HepG2 (cell line): ENCODE results near the gene C22orf42. TPM values are rescaled to one million over a fixed set of nuclear protein-coding genes. Genes with fewer than 3 reads are reported as not detected.

Experiments
- ATAC-seq: fragments of 200-7000 bp; cut with Tn5 transposase; 3 replicates; pipeline ENCODE4 v1.9.1; 2020; ENCODE audit warnings: mild to moderate bottlenecking, moderate library complexity
- BruUV-seq: library from RNA; stranded (reverse); fragments of 400-500 nt; replicated peaks from 2 replicates; lab custom pipeline; 2021; lab: Mats Ljungman, UMichigan
- CTCF ChIA-PET: fragments of 300-600 bp; formaldehyde crosslinking; extraction: SDS; loops from one replicate; lab custom pipeline; 2021; ENCODE audit warnings: low total read pairs, inconsistent platforms, low intra/inter-chr PET ratio; lab: Yijun Ruan, JAX
- POLR2A ChIA-PET: fragments of 350-600 bp; sonication (Branson Sonifier 250); formaldehyde crosslinking; loops from one replicate; lab custom pipeline; 2020; ENCODE audit warnings: antibody characterized with exemption, inconsistent platforms; lab: Yijun Ruan, JAX
- DNase-seq: peaks from one replicate; pipeline ENCODE4 v3.0.0-alpha.2; 2015; ENCODE audit warnings: low spot score
- FAIRE-seq: peaks from 3 replicates; lab custom pipeline; 2011; peaks lifted over from hg19 to GRCh38; lab: Jason Lieb, UNC
- H2AFZ ChIP-seq: one replicate; pipeline ENCODE4 v1.6.1; 2011; ENCODE audit warnings: low read length, inconsistent platforms
- H3K27ac ChIP-seq: fragments of 300-600 bp; 3 replicates; pipeline ENCODE4 v1.8.0; 2011; ENCODE audit warnings: mixed run types, mild to moderate bottlenecking, mixed read lengths, low read length, inconsistent platforms; ENCODE audit not compliant: insufficient read depth; ENCODE audit errors: extremely low read length
- H3K27me3 ChIP-seq, 2 experiments: fragments of 200-600 bp in 1 of 2; 2 replicates in 1 of 2; 3 replicates in 1 of 2; pipeline versions ENCODE4 v1.6.0 to v1.8.0; 2011; ENCODE audit warnings: low read length in 2 of 2, mild to moderate bottlenecking in 2 of 2, moderate library complexity in 2 of 2, inconsistent platforms in 1 of 2; ENCODE audit not compliant: insufficient read depth in 2 of 2, control insufficient read depth in 1 of 2
- H3K36me3 ChIP-seq, 2 experiments: fragments of 200-600 bp in 1 of 2; replicated peaks in 1 of 2; 2 replicates in 1 of 2; 3 replicates in 1 of 2; pipeline versions ENCODE4 v1.5.1 to v1.8.0; 2011; ENCODE audit warnings: low read length in 2 of 2, inconsistent platforms in 1 of 2; ENCODE audit not compliant: insufficient read depth in 2 of 2, control insufficient read depth in 1 of 2
- H3K4me1 ChIP-seq: 2 replicates; pipeline ENCODE4 v1.5.1; 2012; ENCODE audit warnings: low read length, inconsistent platforms; ENCODE audit not compliant: insufficient read depth
- H3K4me2 ChIP-seq: 2 replicates; pipeline ENCODE4 v1.6.0; 2011; ENCODE audit warnings: low read depth, low read length, inconsistent platforms
- H3K4me3 ChIP-seq, 3 experiments: fragments of 200-600 bp in 1 of 3; sonication (generic), shearing (Covaris generic) in 1 of 3; replicated peaks in 1 of 3; 2 replicates each; pipeline ENCODE4 v1.5.1; 2011 to 2016; ENCODE audit warnings: low read length in 3 of 3, inconsistent platforms in 2 of 3, low read depth in 2 of 3, mild to moderate bottlenecking in 2 of 3, control low read depth in 1 of 3, mixed read lengths in 1 of 3; ENCODE audit not compliant: insufficient read depth in 1 of 3
- H3K79me2 ChIP-seq: one replicate; pipeline ENCODE4 v1.6.1; 2011; ENCODE audit warnings: low read length, inconsistent platforms; ENCODE audit not compliant: insufficient read depth
- H3K9ac ChIP-seq: 2 replicates; pipeline ENCODE4 v1.6.0; 2011; ENCODE audit warnings: mild to moderate bottlenecking, low read depth, low read length, inconsistent platforms; ENCODE audit not compliant: insufficient read depth
- H3K9me3 ChIP-seq: 2 replicates; pipeline ENCODE4 v1.5.1; 2012; ENCODE audit warnings: mild to moderate bottlenecking, low read length
- H4K20me1 ChIP-seq: 2 replicates; pipeline ENCODE4 v1.6.0; 2011; ENCODE audit warnings: inconsistent platforms, mild to moderate bottlenecking, low read length, moderate library complexity; ENCODE audit not compliant: insufficient read depth
- AGO2 ChIP-seq: fragments of 200-400 bp; formaldehyde crosslinking; optimal IDR thresholded peaks from 2 replicates; pipeline ENCODE3; 2017; ENCODE audit warnings: mild to moderate bottlenecking, low read depth, low read length, moderate library complexity
- HNRNPL ChIP-seq: fragments of 200-400 bp; formaldehyde crosslinking; IDR thresholded peaks from 2 replicates; pipeline ENCODE4 v1.6.1; 2017; ENCODE audit warnings: mild to moderate bottlenecking, low read depth, low read length
- HOXA5 ChIP-seq: sonication (generic); formaldehyde crosslinking; IDR thresholded peaks from 2 replicates; pipeline ENCODE4 v1.4.0; 2020; ENCODE audit warnings: missing genetic modification reagents
- KDM1A ChIP-seq: IDR thresholded peaks from 2 replicates; pipeline ENCODE4 v1.6.1; 2016; ENCODE audit warnings: missing compliant biosample characterization
- KDM5B ChIP-seq: sonication (generic); formaldehyde crosslinking; IDR thresholded peaks from 2 replicates; pipeline ENCODE4 v1.4.0; 2020; ENCODE audit warnings: missing genetic modification reagents, mild to moderate bottlenecking, borderline replicate concordance
- RFX1 ChIP-seq: fragments of 450-650 bp; IDR thresholded peaks from 2 replicates; pipeline ENCODE4 v1.6.1; 2017
- SP2 ChIP-seq: sonication (generic); formaldehyde crosslinking; IDR thresholded peaks from 2 replicates; pipeline ENCODE4 v1.5.1; 2020; ENCODE audit warnings: mild to moderate bottlenecking, missing genetic modification reagents
- ZNF770 ChIP-seq: sonication (generic); formaldehyde crosslinking; IDR thresholded peaks from 2 replicates; pipeline ENCODE4 v1.5.0; 2020; ENCODE audit warnings: mild to moderate bottlenecking, missing genetic modification reagents
- ZNF790 ChIP-seq: sonication (generic); formaldehyde crosslinking; IDR thresholded peaks from 2 replicates; pipeline ENCODE4 v1.8.0; 2022; ENCODE audit warnings: missing genetic modification reagents, mild to moderate bottlenecking, borderline replicate concordance
- WGBS: methylation state at CpG from one replicate; pipeline ENCODE4 v1.1.6; 2017; ENCODE audit warnings: low lambda C conversion rate; 5-methylcytosine and 5-hydroxymethylcytosine counted together
- in situ Hi-C: cut with HindIII; loops from 2 replicates; pipeline ENCODE4 v1.10.0; 2017; ENCODE audit warnings: low pct_unique_long_range_greater_than_20kb; ENCODE audit not compliant: extremely low pct_ligation_motif_present
- intact Hi-C: fragments of 100-400 bp; cut with micrococcal nuclease; formaldehyde crosslinking; loops from one replicate; pipeline ENCODE4 v1.10.0; 2022; ENCODE audit not compliant: unreplicated experiment
- polyA plus RNA-seq, 8 experiments: library from polyadenylated mRNA; depleted of rRNA in 3 of 8; stranded (reverse) in 7 of 8; unstranded in 1 of 8; fragments of >200 nt; fragmentation: Illumina TruSeq in 4 of 8; extraction: Trizol in 4 of 8; gene quantifications; 2 replicates each; pipeline versions ENCODE4 v1.2.1 to v1.2.3, GENCODE V29; 2011 to 2016; ENCODE audit warnings: low read depth in 4 of 8, missing spikeins in 1 of 8, mixed read lengths in 1 of 8; ENCODE audit not compliant: insufficient read depth in 1 of 8
- total RNA-seq, 5 experiments: library from RNA; depleted of rRNA; stranded (reverse); fragments of >200 nt; fragmentation: Illumina TruSeq; extraction: Trizol; gene quantifications; 2 replicates each; pipeline ENCODE4 v1.2.3, GENCODE V29; 2016; ENCODE audit warnings: low read depth in 1 of 5
- TF ChIP-seq, protein P1 (sequence below): sonication (generic); formaldehyde crosslinking; IDR thresholded peaks from 2 replicates; pipeline ENCODE4 v1.4.0; 2020; ENCODE audit warnings: missing genetic modification reagents
- TF ChIP-seq, protein P2 (sequence below): sonication (generic); formaldehyde crosslinking; IDR thresholded peaks from 2 replicates; pipeline ENCODE4 v1.8.0; 2022; ENCODE audit warnings: mild to moderate bottlenecking, missing genetic modification reagents, moderate library complexity

The C22orf42 gene
- total and polyA plus RNA-seq, 2 of the 13 experiments (the other 11 are each of a cell fraction or from before 2014, with no cell fraction given) = not detected

DNA sequence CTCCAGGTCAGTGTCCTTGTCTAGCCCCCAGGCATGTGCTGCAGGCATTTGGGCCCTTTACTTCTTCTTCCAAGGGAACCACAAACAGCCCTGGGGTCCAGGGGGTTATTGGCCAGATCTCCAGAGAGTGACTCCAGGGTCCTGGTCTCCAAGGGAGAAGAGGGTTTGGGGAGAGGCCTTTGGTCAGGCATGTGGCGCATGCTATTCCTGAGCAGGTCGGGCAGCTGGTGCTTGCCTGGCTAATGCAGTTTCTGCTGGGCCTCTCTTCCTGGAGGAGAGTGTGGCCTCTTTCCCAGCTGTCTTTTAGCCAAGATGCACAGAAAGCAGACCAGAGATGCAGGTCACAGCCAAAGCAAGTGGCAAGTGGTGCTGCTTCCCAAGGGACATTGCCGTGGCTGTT lies 49.6 kb upstream of the C22orf42 start:
- WGBS = no CpG with 5 or more reads among the region's 3 CpGs
- no peak for FAIRE-seq
- BruUV-seq = no TSS peak

More for the DNA sequence above, 49.6 kb upstream of the C22orf42 start:
- no peak for DNase-seq
- Histone ChIP-seq H3K79me2 (no peaks in the 10 kb centered on the region), H4K20me1 (no peaks in the 10 kb centered on the region), H3K9me3 (no peaks in the 10 kb centered on the region), H3K4me2 (no peak overlapping the region), H3K27me3 (no peaks in the 10 kb centered on the region; a peak in 1 of 5 replicates), H3K27ac (no peak overlapping the region), H3K4me3 (no peak overlapping the region), H3K4me1 (peaks cover 16% of the 10 kb centered on the region), H3K9ac (no peak overlapping the region), H3K36me3 (no peaks in the 10 kb centered on the region), H2AFZ (no peak overlapping the region)
- no peak for TF ChIP-seq KDM1A
- TF ChIP-seq, protein P1, sequence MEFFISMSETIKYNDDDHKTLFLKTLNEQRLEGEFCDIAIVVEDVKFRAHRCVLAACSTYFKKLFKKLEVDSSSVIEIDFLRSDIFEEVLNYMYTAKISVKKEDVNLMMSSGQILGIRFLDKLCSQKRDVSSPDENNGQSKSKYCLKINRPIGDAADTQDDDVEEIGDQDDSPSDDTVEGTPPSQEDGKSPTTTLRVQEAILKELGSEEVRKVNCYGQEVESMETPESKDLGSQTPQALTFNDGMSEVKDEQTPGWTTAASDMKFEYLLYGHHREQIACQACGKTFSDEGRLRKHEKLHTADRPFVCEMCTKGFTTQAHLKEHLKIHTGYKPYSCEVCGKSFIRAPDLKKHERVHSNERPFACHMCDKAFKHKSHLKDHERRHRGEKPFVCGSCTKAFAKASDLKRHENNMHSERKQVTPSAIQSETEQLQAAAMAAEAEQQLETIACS (CRISPR knock-in tag) = no peak
- TF ChIP-seq AGO2 = no peak
- no peak for TF ChIP-seq KDM5B (CRISPR knock-in tag)
- TF ChIP-seq HNRNPL = no peak
- TF ChIP-seq ZNF790 (CRISPR knock-in tag) = no peak
- no peak for TF ChIP-seq HOXA5 (CRISPR knock-in tag)
- no peak for TF ChIP-seq RFX1
- TF ChIP-seq, protein P2, sequence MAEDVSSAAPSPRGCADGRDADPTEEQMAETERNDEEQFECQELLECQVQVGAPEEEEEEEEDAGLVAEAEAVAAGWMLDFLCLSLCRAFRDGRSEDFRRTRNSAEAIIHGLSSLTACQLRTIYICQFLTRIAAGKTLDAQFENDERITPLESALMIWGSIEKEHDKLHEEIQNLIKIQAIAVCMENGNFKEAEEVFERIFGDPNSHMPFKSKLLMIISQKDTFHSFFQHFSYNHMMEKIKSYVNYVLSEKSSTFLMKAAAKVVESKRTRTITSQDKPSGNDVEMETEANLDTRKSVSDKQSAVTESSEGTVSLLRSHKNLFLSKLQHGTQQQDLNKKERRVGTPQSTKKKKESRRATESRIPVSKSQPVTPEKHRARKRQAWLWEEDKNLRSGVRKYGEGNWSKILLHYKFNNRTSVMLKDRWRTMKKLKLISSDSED (CRISPR knock-in tag) = no peak
- no peak for TF ChIP-seq ZNF770 (CRISPR knock-in tag)
- no peak for TF ChIP-seq SP2 (CRISPR knock-in tag)
- no peak for ATAC-seq
- ChIA-PET CTCF (no interaction called here), POLR2A (no interaction called here)
- in situ Hi-C loops (no loop called here), intact Hi-C loops (no loop called here)
